ENCODE results near the gene ARHGAP44.
A peak's percentile ranks its signal among the peaks of the same experiment; 100 is the strongest.
"Not testable (repeated sequence)": the region's sequence is repeated elsewhere in the genome, so short reads cannot be mapped to it uniquely, and the experiment has no call there.

ARHGAP44 gene

DNA sequence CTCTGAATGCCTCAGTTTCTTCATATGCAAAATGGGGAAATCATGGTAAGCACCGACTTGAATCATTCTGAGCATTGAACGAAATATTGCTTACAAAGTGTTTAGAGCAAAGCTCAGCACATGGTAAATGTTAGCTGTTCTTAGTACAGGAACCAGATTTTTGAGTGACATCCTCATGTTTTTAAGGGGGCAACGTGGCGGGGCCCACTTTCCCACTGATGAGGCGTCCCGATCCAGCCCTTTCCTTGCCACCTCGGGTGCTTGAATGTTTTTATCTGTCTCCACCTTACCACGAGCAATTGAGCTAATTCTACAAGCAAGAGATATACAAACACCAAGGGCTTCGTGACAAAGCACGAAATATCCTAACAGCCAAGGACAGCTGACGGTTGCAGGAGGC is 178.7 kb downstream of the ARHGAP44 start:
- DNase-seq: no peak

GRCh38 chr17:12973496-12974004 is 184.3 kb downstream of the ARHGAP44 start:
- DNase-seq: no peak

DNA sequence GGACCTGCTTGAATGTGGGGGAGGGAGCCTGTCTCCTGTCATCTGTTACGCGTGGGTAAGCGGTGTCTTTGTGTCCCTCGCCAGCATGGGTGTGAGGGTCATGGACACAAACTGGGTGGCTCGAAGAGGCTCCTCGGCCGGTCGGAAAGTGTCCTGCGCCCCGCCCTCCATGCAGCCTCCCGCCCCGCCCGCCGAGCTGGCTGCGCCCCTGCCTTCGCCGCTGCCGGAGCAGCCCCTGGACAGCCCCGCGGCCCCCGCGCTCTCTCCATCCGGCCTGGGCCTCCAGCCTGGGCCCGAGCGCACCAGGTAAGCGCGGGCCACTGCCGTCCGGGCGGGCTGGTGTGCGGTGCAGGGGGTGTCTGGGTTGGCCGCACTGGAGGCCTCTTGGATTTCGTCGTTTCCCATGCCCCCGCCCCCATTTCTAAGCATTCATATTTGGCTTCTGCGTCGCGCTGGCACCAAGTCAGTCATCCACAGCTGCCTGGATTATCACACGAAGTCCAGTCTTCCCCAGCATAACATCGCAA is 184.8 kb downstream of the ARHGAP44 start:
- no peak for DNase-seq

DNA sequence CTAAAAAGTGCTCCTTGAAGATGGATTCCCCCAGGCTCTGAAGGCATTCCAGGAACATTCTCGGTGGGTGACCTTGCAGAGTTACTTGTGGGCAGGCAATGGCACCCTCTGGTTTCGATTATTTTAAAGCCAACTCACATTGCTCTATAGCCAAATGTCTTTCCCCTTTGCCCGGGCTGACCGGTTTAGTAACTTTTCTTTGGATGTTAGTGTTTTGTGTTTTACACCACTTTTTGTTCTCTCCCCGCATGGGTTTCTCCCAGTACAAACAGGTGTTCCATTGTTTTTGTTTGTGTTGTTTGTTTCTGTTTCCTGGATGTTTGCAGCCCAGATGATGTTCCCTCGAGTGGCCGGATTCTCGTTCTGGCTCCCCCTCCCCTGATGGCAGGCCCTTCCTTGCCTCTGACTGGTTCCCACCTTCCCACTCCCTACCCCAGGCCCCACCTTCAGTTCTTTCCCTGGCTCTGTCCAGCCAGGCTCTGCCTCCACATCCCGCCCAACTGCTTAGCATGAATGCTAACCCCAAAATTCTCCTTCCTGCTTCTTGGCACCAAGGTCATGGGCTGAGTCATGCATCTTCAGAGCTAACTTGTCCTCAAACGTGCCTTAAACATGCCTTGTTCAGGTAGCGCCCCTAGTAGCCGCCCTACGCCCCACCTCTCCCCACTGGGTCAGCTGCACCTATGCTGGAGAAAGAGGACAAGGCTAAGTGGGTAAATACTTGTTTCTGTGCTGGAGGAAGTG is 187.9 kb downstream of the ARHGAP44 start:
- DNase-seq: no peak

DNA sequence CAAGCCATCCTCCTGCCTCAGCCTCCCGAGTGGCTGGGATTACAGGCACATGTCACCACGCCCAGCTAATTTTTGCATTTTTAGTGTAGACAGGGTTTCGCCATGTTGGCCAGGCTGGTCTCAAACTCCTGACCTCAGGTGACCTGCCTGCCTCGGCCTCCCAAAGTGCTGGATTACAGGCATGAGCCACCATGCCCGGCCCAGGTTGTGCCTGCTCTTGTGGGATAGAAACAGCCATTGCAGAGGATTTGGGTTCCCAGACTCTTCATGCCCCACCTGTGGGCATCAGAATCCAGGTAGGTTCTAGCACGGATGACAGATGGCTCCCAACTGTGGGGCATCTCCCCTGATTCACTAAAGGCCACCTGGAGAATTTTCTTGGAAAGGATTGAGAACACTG is 189.5 kb downstream of the ARHGAP44 start:
- DNase-seq: not testable (repeated sequence)

- no peak for DNase-seq
Measured at GRCh38 chr17:12979246-12979645, 189.9 kb downstream of the ARHGAP44 start.

DNA sequence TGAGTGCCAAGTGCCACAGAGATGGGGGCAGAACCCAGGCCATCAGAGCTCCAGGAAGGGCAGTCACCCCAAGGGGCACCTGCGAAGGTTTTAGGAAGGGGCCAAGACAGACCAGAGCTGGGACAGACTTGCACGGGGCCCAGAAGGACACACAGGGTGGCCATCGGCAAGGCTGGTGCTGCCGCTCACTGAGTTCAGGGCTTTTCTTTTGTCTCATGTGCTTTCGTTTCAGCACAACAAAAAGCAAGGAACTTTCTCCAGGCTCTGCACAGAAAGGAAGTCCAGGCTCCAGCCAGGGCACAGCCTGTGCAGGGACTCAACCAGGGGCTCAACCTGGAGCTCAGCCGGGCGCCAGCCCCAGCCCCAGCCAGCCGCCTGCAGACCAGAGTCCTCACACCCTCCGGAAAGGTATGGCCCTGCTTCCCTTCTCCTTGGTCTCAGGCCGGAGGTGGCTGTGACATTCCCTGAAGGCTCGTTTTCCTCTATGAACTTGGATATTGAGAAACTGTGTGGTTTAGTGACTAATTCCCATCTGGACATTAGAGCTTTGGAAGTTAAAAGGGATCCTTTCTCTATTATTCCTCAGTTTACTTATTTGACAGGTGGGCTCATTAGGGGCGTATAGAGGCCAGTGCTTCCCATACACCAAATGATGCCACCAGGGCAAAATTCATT is 190.7 kb downstream of the ARHGAP44 start:
- DNase-seq: no peak

DNA sequence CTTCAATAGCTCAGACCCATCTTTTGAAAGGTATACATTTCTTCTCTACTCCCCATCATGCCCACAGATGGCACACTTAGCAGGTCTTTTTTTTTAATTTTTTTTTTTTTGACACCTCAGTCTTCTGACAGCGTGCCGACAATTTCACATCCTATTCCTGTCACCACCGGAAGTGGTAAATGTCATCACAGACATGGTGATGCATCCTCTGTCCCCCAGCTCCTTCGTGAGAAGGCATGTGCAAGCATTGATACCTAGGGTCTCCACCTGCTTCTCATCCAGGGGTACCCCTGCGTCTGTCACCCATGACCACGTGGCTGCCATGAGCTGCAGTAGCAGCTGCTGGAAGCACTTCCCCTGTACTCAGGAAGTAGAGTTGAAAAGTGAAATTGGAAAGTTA is 192.9 kb downstream of the ARHGAP44 start:
- no peak for DNase-seq

- DNase-seq: no peak
Measured at GRCh38 chr17:12983991-12984884, 194.9 kb downstream of the ARHGAP44 start.

DNA sequence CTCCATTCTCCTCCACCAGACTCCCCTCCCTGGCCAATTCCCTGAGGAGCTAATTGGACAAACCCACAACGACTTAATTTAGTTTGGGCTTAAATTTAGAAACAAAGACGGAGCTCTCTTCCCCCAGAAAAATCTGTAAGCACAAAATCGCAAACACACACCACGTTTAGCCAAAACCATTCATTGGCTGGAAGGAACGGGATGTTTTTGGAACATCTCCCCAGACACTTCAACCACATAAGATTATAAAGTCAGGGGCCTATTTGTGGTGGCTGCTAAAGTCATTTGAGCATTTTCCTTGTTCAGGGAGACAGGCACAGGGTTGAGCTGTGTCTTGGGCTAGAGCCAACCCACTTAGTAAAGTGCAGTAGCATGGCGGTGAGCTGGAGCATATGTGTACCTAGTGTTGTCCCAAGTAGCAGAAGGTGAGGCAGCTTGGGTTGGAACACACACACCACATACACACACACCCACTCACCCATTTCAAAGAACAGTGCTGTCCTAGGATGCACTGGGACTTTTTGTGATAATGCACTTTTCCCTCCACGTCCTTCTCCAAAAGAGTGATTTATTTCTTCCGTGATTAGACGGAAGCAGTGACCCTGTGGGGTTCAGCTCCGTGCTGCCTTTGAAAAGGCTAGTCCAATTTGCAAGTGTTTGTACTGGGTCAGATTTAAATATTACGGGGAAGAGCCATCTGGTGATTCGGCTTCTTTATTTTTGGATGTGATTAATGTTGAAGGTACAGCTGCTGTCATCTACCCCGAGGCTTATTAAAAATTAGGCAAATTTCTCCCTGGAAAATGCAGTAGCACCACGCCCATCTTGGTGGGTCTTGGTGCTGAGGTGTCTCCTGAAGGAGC is 196.4 kb downstream of the ARHGAP44 start:
- DNase-seq: no peak

DNA sequence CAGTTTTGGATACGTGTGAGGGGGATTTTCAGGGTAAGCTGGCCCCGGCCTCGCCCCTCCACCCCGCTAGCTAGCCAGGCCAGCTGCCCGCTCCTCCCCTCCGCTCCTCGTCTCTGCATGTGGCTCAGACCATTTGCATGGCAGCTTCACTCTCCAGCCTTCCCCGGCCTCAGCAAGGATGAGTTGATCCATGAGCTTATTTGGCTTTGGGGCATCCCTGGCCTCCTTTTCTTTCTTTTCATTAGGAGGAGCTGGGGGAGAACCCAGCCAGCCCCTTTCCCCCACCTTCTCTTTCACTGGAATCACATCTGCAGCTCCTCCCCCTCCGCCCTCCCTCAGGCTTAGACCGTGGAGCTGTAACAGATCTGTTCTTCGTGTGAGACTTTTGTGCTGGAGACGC is 197.8 kb downstream of the ARHGAP44 start:
- DNase-seq: no peak

GRCh38 chr17:12990041-12990808 is 200.9 kb downstream of the ARHGAP44 start:
- DNase-seq: peak; percentile 83

DNA sequence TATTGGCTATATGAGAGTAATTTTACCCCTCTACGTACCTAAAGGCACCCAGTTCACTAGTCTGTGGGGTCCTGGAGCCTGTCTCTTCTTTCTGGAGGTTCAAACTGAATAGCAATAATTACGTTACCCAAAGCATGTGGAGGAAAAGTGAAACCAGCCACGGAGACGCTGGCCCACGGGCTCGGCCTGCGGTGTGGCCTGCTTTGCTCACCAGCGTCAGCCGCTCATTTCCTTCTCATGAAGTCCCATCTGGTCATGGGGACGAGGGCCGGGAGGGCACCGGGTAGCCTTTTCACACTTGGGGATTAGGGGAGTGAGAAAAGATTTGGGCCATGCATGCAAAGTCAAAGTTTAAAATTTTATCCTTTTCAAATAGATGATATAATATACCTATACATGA is 201.6 kb downstream of the ARHGAP44 start:
- DNase-seq: no peak

DNA sequence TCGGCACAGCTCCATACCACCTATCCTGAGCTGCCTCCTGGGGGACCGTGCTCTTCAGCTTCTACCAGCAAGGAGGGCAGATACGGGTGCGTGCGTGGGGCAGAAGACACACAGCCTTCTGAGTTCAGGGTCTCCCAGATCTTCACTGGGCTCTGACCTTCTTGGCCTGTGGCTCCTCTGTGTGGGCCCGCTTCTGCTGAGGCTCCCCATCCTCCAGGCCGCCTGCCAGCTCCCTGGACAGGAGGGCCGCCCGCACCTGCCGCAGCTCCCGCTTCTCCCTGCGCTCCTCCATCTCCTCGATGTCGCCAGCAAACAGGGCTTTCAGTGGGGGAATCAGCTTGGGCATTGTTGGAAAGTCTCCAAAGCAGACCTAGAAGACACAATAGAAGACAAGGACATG is 203.4 kb downstream of the ARHGAP44 start:
- no peak for DNase-seq

- DNase-seq: no peak
Measured at GRCh38 chr17:12993631-12994030, 204.3 kb downstream of the ARHGAP44 start.

DNA sequence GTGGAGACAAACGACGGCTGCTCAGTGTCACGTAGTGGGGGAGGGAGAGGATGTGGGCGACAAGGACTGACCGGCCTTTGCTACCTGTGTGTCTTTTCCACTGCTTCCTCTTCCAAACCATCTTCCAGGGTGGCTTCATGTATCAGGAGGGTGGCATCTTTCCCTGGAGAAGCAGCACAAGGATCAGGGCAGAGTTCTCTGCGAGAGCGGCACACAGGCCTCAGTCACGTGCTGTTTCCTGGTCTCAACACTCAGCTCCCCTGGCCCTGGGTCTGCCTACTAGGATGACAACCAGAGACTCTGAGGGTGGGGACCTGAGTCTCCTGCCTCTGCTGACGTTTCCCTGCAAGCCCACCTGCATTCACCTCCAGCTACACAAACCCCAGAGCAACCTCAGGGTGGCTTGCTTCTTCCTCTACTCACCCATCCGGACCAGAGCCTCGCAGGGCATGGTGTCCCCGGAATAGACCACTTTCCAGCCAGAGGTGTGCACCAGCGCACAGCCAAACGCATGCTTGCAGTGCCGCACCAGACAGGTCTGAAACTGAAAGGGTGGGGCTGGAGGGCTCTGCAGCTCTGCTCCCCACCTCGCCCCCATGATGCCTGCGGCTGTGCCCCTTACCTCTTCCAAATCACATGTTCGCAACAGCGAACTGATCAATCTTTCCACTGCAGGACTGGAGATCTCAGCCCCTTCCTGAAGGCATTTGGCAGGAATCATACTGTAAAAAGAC is 205.2 kb downstream of the ARHGAP44 start:
- DNase-seq: no peak

DNA sequence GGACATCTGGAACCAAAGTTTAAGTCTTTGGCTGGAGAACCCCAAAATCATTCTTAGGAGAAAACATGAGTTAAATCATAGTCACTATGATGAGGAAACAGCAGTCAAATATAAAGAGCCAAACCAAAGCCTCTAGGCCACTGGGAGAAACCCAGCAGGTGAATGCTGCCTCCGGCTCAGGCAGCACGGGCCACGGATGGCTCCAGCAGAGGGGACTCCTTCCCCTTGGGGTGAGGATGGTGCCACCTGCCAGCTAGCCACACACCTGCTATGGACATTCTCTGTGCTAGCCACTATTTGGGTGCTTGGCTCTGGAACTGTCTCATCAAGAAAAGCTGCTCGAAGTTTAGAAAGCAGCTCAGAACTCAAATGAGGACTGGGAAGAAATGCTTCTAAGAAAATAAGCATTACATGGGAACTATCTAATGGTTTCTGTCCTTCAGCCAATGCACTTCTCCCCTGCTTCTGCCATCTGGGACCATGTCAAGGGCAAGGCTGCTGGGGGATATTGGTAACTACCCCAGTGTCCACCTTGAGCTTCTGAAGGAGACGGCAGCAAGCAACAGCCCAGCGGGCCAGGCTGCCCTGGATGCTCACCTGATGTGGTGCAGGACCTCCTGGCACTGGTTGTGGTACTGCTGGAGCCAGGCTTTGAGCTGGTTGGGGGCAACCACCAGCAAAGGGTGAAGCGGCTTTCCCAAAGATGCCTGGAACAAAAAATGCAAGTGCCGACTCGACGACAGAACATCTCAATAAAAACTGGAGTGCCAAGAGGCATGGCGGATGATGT is 206.0 kb downstream of the ARHGAP44 start:
- no peak for DNase-seq

DNA sequence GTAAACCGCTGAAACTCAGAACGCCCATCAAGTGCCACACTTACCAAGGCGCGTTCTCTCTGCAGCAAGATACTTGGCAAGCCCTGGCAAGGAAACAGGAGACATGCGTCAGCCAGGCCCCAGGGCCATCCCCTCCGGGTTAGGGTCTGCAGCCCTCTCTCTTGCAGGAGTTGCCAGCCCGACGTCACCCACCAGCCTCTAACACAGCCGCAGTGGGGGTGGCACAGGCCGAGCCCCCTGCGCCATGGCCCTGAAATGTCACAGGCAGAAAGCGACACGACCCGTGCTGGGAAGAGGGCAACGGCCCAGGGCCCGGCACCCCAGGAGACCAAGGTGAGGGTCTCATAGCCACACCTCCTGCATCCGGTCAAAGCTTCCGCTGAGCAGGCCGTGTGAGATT is 206.6 kb downstream of the ARHGAP44 start:
- no peak for DNase-seq

DNA sequence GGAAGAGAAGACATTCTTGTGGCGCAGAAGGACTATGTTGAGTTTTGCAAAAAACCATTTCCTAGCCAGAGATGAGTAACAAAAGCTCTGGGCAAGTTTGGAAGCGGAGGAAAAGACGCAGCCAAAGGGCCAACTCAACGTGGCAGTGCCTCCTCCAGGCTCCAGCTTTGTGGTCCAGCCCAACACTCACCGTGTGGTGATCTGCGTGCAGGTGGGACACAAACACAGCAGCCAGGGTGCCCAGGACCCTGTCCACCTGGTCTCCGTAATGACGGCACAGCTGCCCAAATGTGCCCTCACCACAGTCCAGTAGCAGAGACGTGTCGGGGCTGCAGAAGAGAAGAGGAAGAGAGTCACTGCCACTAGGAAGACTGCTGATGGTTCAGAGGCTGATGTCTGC is 207.1 kb downstream of the ARHGAP44 start:
- no peak for DNase-seq

DNA sequence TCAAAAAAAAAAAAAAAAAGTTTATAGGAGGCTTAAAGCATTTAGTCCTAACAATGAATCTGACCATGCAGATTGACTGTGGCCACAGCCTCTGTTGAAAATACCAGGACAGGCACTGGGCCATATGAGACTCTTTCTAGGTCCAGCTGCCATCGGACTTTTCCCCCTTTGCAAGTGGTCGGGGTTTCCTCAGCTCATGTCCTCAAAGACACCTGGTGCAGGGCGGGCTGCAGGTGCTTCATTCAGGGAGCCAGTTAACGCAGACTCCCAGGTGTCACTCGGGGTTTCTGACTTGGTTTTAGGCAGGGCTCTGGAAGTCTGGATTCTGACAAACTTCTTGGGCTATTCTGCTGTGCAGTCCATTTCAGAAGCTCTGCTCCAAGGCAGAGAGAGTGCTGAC is 207.6 kb downstream of the ARHGAP44 start:
- no peak for DNase-seq

Measured in NCI-H1105 (cell line).